ENCODE results near the gene PROSER2. TPM values are rescaled to one million over a fixed set of nuclear protein-coding genes. Genes with fewer than 3 reads are reported as not detected.

Gene PROSER2
- total and polyA plus RNA-seq, 9 of the 15 experiments (the other 6 are each of a cell fraction or from before 2014, with no cell fraction given) = 0.62 to 14.8 (median 2.9) TPM

- peak; percentile 57 for TF ChIP-seq REST (IDR thresholded peaks at IDR 0.05; ENCODE audit: borderline replicate concordance)
- TF ChIP-seq REST (CRISPR knock-in tag; IDR thresholded peaks at IDR 0.05; ENCODE audit: low read depth) = no peak
- peak; percentile 34; the same call in 1 of the 2 replicates for TF ChIP-seq ARID1B (IDR thresholded peaks at IDR 0.05)
- no peak for TF ChIP-seq POLR3G (IDR thresholded peaks at IDR 0.05; ENCODE audit: extremely low read depth, insufficient read length, insufficient replicate concordance)
- TF ChIP-seq HIVEP1 (CRISPR knock-in tag; IDR thresholded peaks at IDR 0.05) = peak; percentile 50; the same call in 1 of the 2 replicates
- TF ChIP-seq TCF3 (CRISPR knock-in tag; IDR thresholded peaks at IDR 0.05) = peak; percentile 68
- no peak for TF ChIP-seq ZNF830 (CRISPR knock-in tag; IDR thresholded peaks at IDR 0.05)
- TF ChIP-seq TFAP4 (CRISPR knock-in tag; IDR thresholded peaks at IDR 0.05; ENCODE audit: borderline replicate concordance) = peak; percentile 65; the same call in 1 of the 2 replicates
- peak; percentile 81 for TF ChIP-seq MXD1 (CRISPR knock-in tag; IDR thresholded peaks at IDR 0.05; ENCODE audit: borderline replicate concordance, poor library complexity, severe bottlenecking)
- TF ChIP-seq ZC3H4 (CRISPR knock-in tag; IDR thresholded peaks at IDR 0.05; ENCODE audit: borderline replicate concordance) = no peak
- TF ChIP-seq RAD21 (CRISPR knock-in tag; conservative IDR thresholded peaks at IDR 0.05 in 1 of 2, IDR thresholded peaks at IDR 0.05 in 1 of 2) = no peak
- no peak for TF ChIP-seq RBM34 (IDR thresholded peaks at IDR 0.05; ENCODE audit: borderline replicate concordance, insufficient read depth, low read length)
- 0 out of 4 replicates have a peak, but pooled peaks of 1 of the 2 experiments have one; percentile 28 for TF ChIP-seq UBTF (IDR thresholded peaks at IDR 0.05; ENCODE audit: borderline replicate concordance in 1 of 2, low read depth in 2 of 2, low read length in 2 of 2)
Observed at GRCh38 chr10:11874568-11875493, 51.7 kb downstream of the PROSER2 start (continued).
